Skeletal muscle tissue (tissue), 4 donors: Measurements from ENCODE around the gene ATXN3. TPM values are rescaled to one million over a fixed set of nuclear protein-coding genes. Genes with fewer than 3 reads are reported as not detected.

Experiments
- H3K27ac ChIP-seq: one replicate; pipeline ENCODE4 v1.7.0; 2013; ENCODE audit warnings: mild to moderate bottlenecking, low read depth, low read length, inconsistent platforms
- H3K27me3 ChIP-seq, 3 donors: one replicate each; pipeline ENCODE4 v1.7.0; 2013; ENCODE audit warnings: low read length in 3 of 3; ENCODE audit not compliant: control insufficient read depth in 3 of 3, insufficient read depth in 3 of 3
- H3K36me3 ChIP-seq, 3 donors: one replicate each; pipeline ENCODE4 v1.7.0; 2013; ENCODE audit warnings: low read length in 3 of 3; ENCODE audit not compliant: control insufficient read depth in 3 of 3, insufficient read depth in 3 of 3
- H3K4me1 ChIP-seq, 3 donors: one replicate each; pipeline ENCODE4 v1.7.0; 2013; ENCODE audit warnings: low read length in 3 of 3, mild to moderate bottlenecking in 3 of 3; ENCODE audit not compliant: control insufficient read depth in 3 of 3, insufficient read depth in 3 of 3
- H3K4me3 ChIP-seq, 3 donors: one replicate each; pipeline ENCODE4 v1.7.0; 2013; ENCODE audit warnings: low read length in 3 of 3
- H3K9ac ChIP-seq, 3 donors: one replicate each; pipeline ENCODE4 v1.7.0; 2013; ENCODE audit warnings: low read length in 3 of 3, mild to moderate bottlenecking in 3 of 3, moderate library complexity in 2 of 3, low read depth in 1 of 3
- H3K9me3 ChIP-seq, 3 donors: one replicate each; pipeline ENCODE4 v1.7.0; 2013; ENCODE audit warnings: low read length in 3 of 3; ENCODE audit not compliant: control insufficient read depth in 3 of 3
- total RNA-seq: library from RNA; depleted of rRNA; stranded (reverse); fragments of >200 nt; gene quantifications from one replicate; pipeline ENCODE4 v1.2.3, GENCODE V29; 2014
- donor health status: Osteomylitis.

ATXN3 gene
- 22.4 TPM for total RNA-seq

DNA sequence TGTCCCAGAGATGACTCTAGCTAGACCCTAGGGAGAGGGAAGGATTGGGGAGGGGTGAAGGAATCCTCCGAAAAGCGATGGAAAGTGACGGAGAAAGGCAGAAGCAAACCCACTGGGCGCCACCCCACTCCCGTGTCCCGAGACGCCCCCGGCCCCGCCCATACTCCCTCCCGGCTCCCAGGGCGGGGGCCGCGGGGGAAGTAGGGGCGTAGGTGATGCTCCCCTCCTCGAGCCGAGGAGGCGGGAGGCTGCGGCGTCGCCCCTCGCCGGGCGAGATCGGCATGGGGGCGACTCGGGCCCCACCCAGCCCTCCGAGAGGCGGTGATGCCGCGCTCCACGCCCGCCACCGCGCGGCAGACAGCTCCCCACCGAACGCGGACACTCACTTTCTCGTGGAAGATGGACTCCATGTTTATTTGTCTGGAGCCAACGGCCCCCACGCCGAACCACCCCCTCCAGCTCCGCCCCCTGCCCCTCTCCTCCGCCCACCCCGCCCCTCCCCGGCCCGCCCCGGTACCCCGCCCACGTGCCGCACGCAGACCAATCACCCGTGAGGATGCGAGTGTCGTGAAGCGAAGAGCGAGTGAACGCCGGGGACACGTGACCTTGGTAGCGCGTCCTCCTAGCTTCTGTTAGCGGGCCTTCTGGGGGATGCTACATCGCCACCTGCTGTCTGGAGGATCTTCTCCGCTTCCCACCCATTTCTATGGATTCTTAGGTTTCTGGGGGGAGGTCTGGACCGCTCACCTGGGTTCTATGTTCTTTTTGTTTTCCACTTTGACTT is at the start of gene ATXN3:
ATXN3 (minus strand) TSS at position 440 of the 784 bp plus-strand sequence; CDS start at position 410, 30 bp downstream.
- H3K27me3 ChIP-seq: peaks cover 0 to 2% (median 0%) of the 10 kb centered on the region in 3 donors
- peak within 1 kb of the TSS; percentile 82 to 93 (median 92) for H3K9ac ChIP-seq
- peak within 1 kb of the TSS; percentile 91 to 99 (median 96) for H3K4me3 ChIP-seq
- peaks cover 6 to 10% (median 8%) of the 10 kb centered on the region in 3 donors for H3K4me1 ChIP-seq
- H3K9me3 ChIP-seq: no peaks in the 10 kb centered on the region
- no peaks in the 10 kb centered on the region for H3K36me3 ChIP-seq
- peak within 1 kb of the TSS; percentile 92 for H3K27ac ChIP-seq

GRCh38 chr14:92154283-92154942 is 48.0 kb upstream of the ATXN3 start:
- Histone ChIP-seq H3K36me3 (peaks cover 28 to 48% (median 39%) of the 10 kb centered on the region in 3 donors), H3K27ac (no peak overlapping the region), H3K27me3 (no peaks in the 10 kb centered on the region), H3K4me3 (no peak overlapping the region), H3K4me1 (no peaks in the 10 kb centered on the region), H3K9me3 (no peaks in the 10 kb centered on the region), H3K9ac (no peak overlapping the region)

GRCh38 chr14:92153581-92153980 is 47.2 kb upstream of the ATXN3 start:
- H3K27ac ChIP-seq: no peak overlapping the region
- H3K9ac ChIP-seq: no peak overlapping the region
- H3K36me3 ChIP-seq: peaks cover 28 to 47% (median 40%) of the 10 kb centered on the region in 3 donors
- no peaks in the 10 kb centered on the region for H3K9me3 ChIP-seq
- no peaks in the 10 kb centered on the region for H3K4me1 ChIP-seq
- no peaks in the 10 kb centered on the region for H3K27me3 ChIP-seq
- H3K4me3 ChIP-seq: no peak overlapping the region

- no peak overlapping the region for H3K27ac ChIP-seq
- H3K4me1 ChIP-seq: no peaks in the 10 kb centered on the region
- no peak overlapping the region for H3K9ac ChIP-seq
- H3K27me3 ChIP-seq: no peaks in the 10 kb centered on the region
- H3K9me3 ChIP-seq: no peaks in the 10 kb centered on the region
- no peak overlapping the region for H3K4me3 ChIP-seq
- H3K36me3 ChIP-seq: peaks cover 18 to 64% (median 61%) of the 10 kb centered on the region in 3 donors
Observed at GRCh38 chr14:92144708-92145107, 38.3 kb upstream of the ATXN3 start.

- H3K27ac ChIP-seq: no peak overlapping the region
- no peaks in the 10 kb centered on the region for H3K27me3 ChIP-seq
- H3K9ac ChIP-seq: no peak overlapping the region
- H3K4me3 ChIP-seq: no peak overlapping the region
- no peaks in the 10 kb centered on the region for H3K9me3 ChIP-seq
- peaks cover 15 to 64% (median 59%) of the 10 kb centered on the region in 3 donors for H3K36me3 ChIP-seq
- no peaks in the 10 kb centered on the region for H3K4me1 ChIP-seq
Observed at GRCh38 chr14:92143962-92144361, 37.6 kb upstream of the ATXN3 start.

DNA sequence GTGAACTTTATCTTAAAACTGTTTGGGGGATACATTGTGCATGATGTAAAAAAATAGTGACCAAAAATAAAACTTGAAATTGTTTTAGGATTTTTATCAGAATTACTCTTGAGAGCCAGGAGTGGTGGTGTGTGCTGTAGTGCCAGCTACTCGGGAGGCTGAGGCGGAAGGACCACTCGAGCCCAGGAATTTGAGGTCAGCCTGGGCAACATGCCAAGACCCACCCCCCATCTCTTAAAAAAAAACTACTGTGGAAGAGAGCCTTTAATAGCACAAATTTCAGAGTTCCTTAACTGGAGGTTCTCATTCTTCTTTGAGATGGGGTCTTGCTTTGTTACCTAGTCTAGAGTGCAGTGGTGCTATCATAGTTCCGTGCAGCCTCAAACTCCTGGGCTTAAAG is 36.9 kb upstream of the ATXN3 start:
- H3K27ac ChIP-seq: no peak overlapping the region

DNA sequence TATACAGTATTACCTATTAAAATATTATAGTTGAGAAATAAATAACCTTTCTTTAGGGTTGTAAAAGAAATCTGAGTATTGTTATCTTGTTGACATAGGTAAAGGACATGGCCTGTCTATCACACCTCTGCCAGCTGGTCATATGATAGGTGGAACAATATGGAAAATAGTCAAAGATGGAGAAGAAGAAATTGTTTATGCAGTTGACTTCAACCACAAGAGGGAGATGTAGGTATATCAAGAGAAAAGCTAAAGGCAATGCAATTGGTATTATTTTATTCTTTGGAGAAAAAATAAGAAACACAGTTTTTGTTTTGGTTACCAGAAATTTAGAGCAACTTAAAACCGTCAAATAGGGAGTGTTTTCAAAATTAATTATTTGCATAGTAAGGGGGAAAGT is 28.9 kb upstream of the ATXN3 start:
- Histone ChIP-seq H3K27me3 (no peaks in the 10 kb centered on the region), H3K4me3 (no peak overlapping the region), H3K36me3 (peaks cover 19 to 51% (median 45%) of the 10 kb centered on the region in 3 donors), H3K27ac (no peak overlapping the region), H3K9ac (no peak overlapping the region), H3K4me1 (no peaks in the 10 kb centered on the region), H3K9me3 (no peaks in the 10 kb centered on the region)

More for the DNA sequence above, 36.9 kb upstream of the ATXN3 start:
- Histone ChIP-seq H3K9me3 (no peaks in the 10 kb centered on the region), H3K9ac (no peak overlapping the region), H3K4me1 (no peaks in the 10 kb centered on the region), H3K4me3 (no peak overlapping the region), H3K27me3 (no peaks in the 10 kb centered on the region), H3K36me3 (peaks cover 18 to 67% (median 59%) of the 10 kb centered on the region in 3 donors)

DNA sequence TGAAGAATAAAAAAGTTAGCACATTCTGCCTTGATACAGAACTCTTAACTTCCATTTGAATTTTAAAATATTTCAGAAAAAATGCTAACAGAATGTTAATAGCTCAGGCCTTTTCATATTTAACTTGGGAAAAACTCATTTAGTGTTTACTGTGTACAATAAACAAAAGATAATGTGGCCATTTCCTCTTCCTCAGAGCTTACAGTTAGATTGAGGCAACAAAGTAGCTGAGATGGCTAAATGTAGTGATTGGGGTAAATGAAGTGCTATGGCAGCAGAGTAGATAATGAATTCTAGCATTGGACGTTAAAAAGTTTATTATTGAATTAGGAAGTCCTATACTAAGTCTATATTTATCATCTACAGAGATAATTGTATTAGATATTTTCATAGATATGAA is 28.1 kb upstream of the ATXN3 start:
- Histone ChIP-seq H3K9ac (no peak overlapping the region), H3K4me3 (no peak overlapping the region), H3K27ac (no peak overlapping the region), H3K4me1 (no peaks in the 10 kb centered on the region), H3K27me3 (no peaks in the 10 kb centered on the region), H3K36me3 (peaks cover 19 to 54% (median 50%) of the 10 kb centered on the region in 3 donors), H3K9me3 (no peaks in the 10 kb centered on the region)

DNA sequence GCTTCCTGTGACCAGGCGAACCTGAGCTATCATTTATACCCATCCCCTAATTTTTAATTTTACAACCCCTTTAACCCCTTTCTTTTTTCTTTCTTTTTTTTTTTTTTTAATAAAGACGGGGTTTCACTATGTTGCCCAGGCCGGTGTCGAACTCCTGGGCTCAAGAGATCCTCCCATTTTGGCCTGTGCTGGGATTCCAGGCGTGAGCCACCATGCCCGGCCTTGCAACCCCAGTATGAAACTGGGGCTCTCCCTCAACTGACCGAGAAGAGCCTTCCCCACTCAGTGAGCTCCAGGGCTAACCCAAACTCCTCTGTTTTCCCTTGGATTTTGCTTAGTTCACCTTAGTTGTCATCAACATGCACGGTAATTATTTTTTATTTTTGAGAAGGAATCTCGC is 16.4 kb upstream of the ATXN3 start:
- Histone ChIP-seq H3K27me3 (no peaks in the 10 kb centered on the region), H3K27ac (peak overlapping the region; percentile 98), H3K4me1 (peaks cover 13 to 34% (median 32%) of the 10 kb centered on the region in 3 donors), H3K36me3 (peaks cover 3 to 28% (median 5%) of the 10 kb centered on the region in 3 donors), H3K9ac (peak overlapping the region; percentile 97 to 99 (median 99)), H3K9me3 (no peaks in the 10 kb centered on the region), H3K4me3 (peak overlapping the region; percentile 95 to 99 (median 97))

DNA sequence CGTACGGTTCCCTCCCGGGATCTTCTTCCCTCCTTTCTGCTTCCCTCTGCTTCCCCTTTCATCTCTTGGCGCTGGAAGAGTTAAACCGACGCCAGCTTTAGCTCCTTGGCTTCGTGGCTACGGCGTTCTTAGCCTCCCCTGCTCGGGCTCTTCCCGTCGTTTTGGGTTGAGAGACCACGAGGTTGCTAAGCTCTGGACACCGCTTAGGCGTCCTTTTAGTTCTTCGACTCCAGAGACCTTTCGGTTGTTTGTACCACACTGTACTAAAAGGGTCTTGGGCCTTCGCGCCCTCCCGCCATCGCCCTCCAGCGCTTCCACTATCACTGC is 15.9 kb upstream of the ATXN3 start:
- Histone ChIP-seq H3K9me3 (no peaks in the 10 kb centered on the region), H3K9ac (peak overlapping the region; percentile 97 to 99 (median 99)), H3K4me3 (peak overlapping the region; percentile 95 to 99 (median 97)), H3K27ac (peak overlapping the region; percentile 98), H3K36me3 (peaks cover 3 to 25% (median 5%) of the 10 kb centered on the region in 3 donors), H3K4me1 (peaks cover 13 to 34% (median 32%) of the 10 kb centered on the region in 3 donors), H3K27me3 (no peaks in the 10 kb centered on the region)
